Measurements from ENCODE around the gene VPS4A.
A peak's percentile ranks its signal among the peaks of the same experiment; 100 is the strongest.

VPS4A gene

GRCh38 chr16:69309316-69309715 lies 1.8 kb upstream of the VPS4A start:
- H3K27ac ChIP-seq, result no peak overlapping the region
- H3K4me3 ChIP-seq (ENCODE audit: low read depth, low read length), result no peak overlapping the region
- H3K9me3 ChIP-seq (ENCODE audit: control insufficient read depth, low read length), result no peaks in the 10 kb centered on the region
- H2AFZ ChIP-seq, result no peak overlapping the region
- no peak for TF ChIP-seq CTCF (IDR thresholded peaks at IDR 0.05)
- H3K27me3 ChIP-seq (ENCODE audit: control insufficient read depth, insufficient read depth, low read length), result no peaks in the 10 kb centered on the region
- no peaks in the 10 kb centered on the region for H3K36me3 ChIP-seq (ENCODE audit: control insufficient read depth, insufficient read depth, low read length)
- no peaks in the 10 kb centered on the region for H3K4me1 ChIP-seq
- H3K9ac ChIP-seq, result no peak overlapping the region
- no peak overlapping the region for H3K4me2 ChIP-seq (ENCODE audit: low read length)
- H3K79me2 ChIP-seq, result peaks cover 17% of the 10 kb centered on the region

- no peaks in the 10 kb centered on the region for H3K36me3 ChIP-seq (ENCODE audit: control insufficient read depth, insufficient read depth, low read length)
- H3K4me1 ChIP-seq, result no peaks in the 10 kb centered on the region
- peak overlapping the region; percentile 97 for H3K4me2 ChIP-seq (ENCODE audit: low read length)
- H2AFZ ChIP-seq, result peak overlapping the region; percentile 75
- no peaks in the 10 kb centered on the region for H3K9me3 ChIP-seq (ENCODE audit: control insufficient read depth, low read length)
- peak overlapping the region; percentile 54 for H3K4me3 ChIP-seq (ENCODE audit: low read depth, low read length)
- peak overlapping the region; percentile 47 for H3K9ac ChIP-seq
- H3K27me3 ChIP-seq (ENCODE audit: control insufficient read depth, insufficient read depth, low read length), result no peaks in the 10 kb centered on the region
- H3K79me2 ChIP-seq, result peaks cover 40% of the 10 kb centered on the region
- H3K27ac ChIP-seq, result peak overlapping the region; percentile 0
- no peak for TF ChIP-seq CTCF (IDR thresholded peaks at IDR 0.05)
Measured at GRCh38 chr16:69311533-69312387, 610 bp downstream of the VPS4A start.

GRCh38 chr16:69313469-69313868 lies 2.3 kb downstream of the VPS4A start:
- no peak for TF ChIP-seq CTCF (IDR thresholded peaks at IDR 0.05)
- Histone ChIP-seq H3K27ac (no peak overlapping the region), H3K36me3 (ENCODE audit: control insufficient read depth, insufficient read depth, low read length) (no peaks in the 10 kb centered on the region), H3K9ac (no peak overlapping the region), H2AFZ (no peak overlapping the region), H3K27me3 (ENCODE audit: control insufficient read depth, insufficient read depth, low read length) (no peaks in the 10 kb centered on the region), H3K4me2 (ENCODE audit: low read length) (no peak overlapping the region), H3K4me3 (ENCODE audit: low read depth, low read length) (no peak overlapping the region), H3K4me1 (no peaks in the 10 kb centered on the region), H3K79me2 (peaks cover 42% of the 10 kb centered on the region), H3K9me3 (ENCODE audit: control insufficient read depth, low read length) (no peaks in the 10 kb centered on the region)

- no peaks in the 10 kb centered on the region for H3K36me3 ChIP-seq (ENCODE audit: control insufficient read depth, insufficient read depth, low read length)
- H2AFZ ChIP-seq, result no peak overlapping the region
- H3K4me2 ChIP-seq (ENCODE audit: low read length), result no peak overlapping the region
- H3K4me3 ChIP-seq (ENCODE audit: low read depth, low read length), result no peak overlapping the region
- H3K79me2 ChIP-seq, result peaks cover 45% of the 10 kb centered on the region
- no peaks in the 10 kb centered on the region for H3K9me3 ChIP-seq (ENCODE audit: control insufficient read depth, low read length)
- H3K4me1 ChIP-seq, result no peaks in the 10 kb centered on the region
- no peak overlapping the region for H3K9ac ChIP-seq
- no peaks in the 10 kb centered on the region for H3K27me3 ChIP-seq (ENCODE audit: control insufficient read depth, insufficient read depth, low read length)
- H3K27ac ChIP-seq, result no peak overlapping the region
- TF ChIP-seq CTCF (IDR thresholded peaks at IDR 0.05), result no peak
Measured at GRCh38 chr16:69314534-69314933, 3.4 kb downstream of the VPS4A start.
